IPS-18a (cell line): ENCODE results near the gene ARL4A.
A peak's percentile ranks its signal among the peaks of the same experiment; 100 is the strongest.

Source experiments
- H3K27ac ChIP-seq: one replicate; pipeline ENCODE4 v1.5.1; 2013; ENCODE audit warnings: low read length
- H3K27me3 ChIP-seq: one replicate; pipeline ENCODE4 v1.6.1; 2013; ENCODE audit warnings: mild to moderate bottlenecking, low read length; ENCODE audit not compliant: control insufficient read depth, insufficient read depth
- H3K36me3 ChIP-seq: one replicate; pipeline ENCODE4 v1.6.1; 2013; ENCODE audit warnings: low read depth, low read length; ENCODE audit not compliant: control insufficient read depth
- H3K4me1 ChIP-seq: one replicate; pipeline ENCODE4 v1.6.1; 2013; ENCODE audit warnings: low read depth, low read length; ENCODE audit not compliant: control insufficient read depth
- H3K4me3 ChIP-seq: one replicate; pipeline ENCODE4 v1.5.1; 2013; ENCODE audit warnings: low read length
- H3K9ac ChIP-seq: one replicate; pipeline ENCODE4 v1.6.1; 2013; ENCODE audit warnings: mild to moderate bottlenecking, low read length, moderate library complexity
- H3K9me3 ChIP-seq: one replicate; pipeline ENCODE4 v1.6.1; 2013; ENCODE audit warnings: low read depth, low read length; ENCODE audit not compliant: control insufficient read depth

Gene ARL4A

DNA sequence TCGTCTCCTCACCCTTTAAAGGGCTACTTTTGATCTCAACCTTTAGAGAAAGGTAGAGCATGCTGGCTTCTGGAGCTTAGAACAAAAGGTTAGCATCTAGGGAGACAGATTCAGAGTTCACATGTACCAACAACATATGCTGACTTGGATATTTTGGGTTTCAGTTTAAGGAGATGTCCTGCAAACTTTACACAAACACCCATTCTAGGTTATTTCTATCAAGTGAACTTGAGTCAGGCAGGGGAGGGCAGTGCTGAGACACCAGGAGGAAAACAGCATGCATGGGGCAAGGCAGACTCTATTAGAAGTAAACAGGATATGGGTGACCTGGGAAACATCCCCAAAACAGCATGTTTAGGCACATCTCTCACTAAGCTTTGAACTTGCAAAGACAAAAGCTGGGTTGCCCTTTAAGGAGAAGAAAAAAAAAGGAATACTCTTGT lies 43.8 kb downstream of the ARL4A start:
- H3K36me3 ChIP-seq, result no peaks in the 10 kb centered on the region
- no peaks in the 10 kb centered on the region for H3K9me3 ChIP-seq
- peak overlapping the region; percentile 21 for H3K27ac ChIP-seq
- peaks cover 41% of the 10 kb centered on the region for H3K4me1 ChIP-seq
- no peaks in the 10 kb centered on the region for H3K27me3 ChIP-seq
- H3K9ac ChIP-seq, result no peak overlapping the region
- no peak overlapping the region for H3K4me3 ChIP-seq

- H3K9me3 ChIP-seq, result no peaks in the 10 kb centered on the region
- no peak overlapping the region for H3K27ac ChIP-seq
- no peaks in the 10 kb centered on the region for H3K27me3 ChIP-seq
- no peak overlapping the region for H3K4me3 ChIP-seq
- no peak overlapping the region for H3K9ac ChIP-seq
- no peaks in the 10 kb centered on the region for H3K36me3 ChIP-seq
- peaks cover 41% of the 10 kb centered on the region for H3K4me1 ChIP-seq
Measured at GRCh38 chr7:12731775-12732174, 44.3 kb downstream of the ARL4A start.

DNA sequence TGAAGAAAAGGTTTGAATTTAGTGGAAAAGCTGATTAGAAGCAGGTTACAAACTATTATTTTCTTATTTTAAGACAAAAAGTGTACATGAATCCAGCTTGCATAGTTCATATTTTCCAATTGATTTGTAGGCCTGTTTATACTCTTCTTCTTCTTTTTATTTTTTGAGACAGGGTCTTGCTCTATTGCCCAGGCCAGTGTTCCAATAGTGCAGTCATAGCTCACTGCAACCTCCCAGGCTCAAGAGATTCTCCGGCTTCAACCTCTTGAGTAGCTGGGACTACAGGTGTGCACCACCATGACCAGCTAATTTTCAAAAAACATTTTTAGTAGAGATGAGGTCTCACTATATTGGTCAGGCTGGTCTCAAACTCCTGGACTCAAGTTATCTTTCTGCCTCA lies 45.0 kb downstream of the ARL4A start:
- H3K4me1 ChIP-seq, result peaks cover 39% of the 10 kb centered on the region
- no peaks in the 10 kb centered on the region for H3K36me3 ChIP-seq
- H3K9me3 ChIP-seq, result no peaks in the 10 kb centered on the region
- H3K4me3 ChIP-seq, result no peak overlapping the region
- no peaks in the 10 kb centered on the region for H3K27me3 ChIP-seq
- no peak overlapping the region for H3K27ac ChIP-seq
- no peak overlapping the region for H3K9ac ChIP-seq

DNA sequence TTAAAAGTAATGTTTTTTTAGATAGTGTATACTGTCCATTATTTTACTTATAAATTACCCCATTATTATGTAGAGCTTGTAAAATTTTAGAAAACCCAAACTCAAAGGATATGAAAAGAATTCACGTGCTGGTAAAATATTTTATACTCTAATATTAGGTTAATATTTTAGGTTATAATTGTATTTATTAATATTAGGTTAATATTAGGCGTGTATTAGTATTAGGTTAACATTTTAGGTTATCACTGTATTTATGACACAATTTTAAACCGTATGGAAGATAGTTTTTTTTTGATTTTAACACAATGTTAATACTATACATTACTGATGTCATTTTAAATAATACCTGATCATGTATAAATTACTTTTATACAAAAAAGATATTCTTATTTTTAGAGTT lies 48.5 kb downstream of the ARL4A start:
- Histone ChIP-seq H3K9me3 (no peaks in the 10 kb centered on the region), H3K9ac (no peak overlapping the region), H3K27me3 (no peaks in the 10 kb centered on the region), H3K36me3 (no peaks in the 10 kb centered on the region), H3K4me3 (no peak overlapping the region), H3K27ac (no peak overlapping the region), H3K4me1 (peaks cover 9% of the 10 kb centered on the region)

DNA sequence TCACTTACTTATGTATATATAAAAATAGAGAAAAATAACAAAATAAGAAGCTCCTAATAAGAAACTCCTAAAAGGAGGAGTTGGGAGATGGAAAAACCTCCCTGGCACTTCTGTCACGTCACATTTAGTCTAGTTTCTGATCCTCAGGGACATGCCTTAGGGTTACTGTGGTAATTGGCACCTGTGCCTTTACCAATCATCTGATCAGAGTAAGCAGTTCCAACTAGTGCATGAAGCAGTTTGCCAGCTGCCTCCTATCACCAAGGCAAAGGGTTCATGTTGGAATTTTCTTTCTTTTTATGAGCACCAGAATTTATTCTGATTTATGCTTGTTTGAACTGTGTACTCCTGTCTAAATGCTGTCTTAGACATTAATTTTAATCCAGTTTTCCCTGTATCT lies 49.9 kb downstream of the ARL4A start:
- Histone ChIP-seq H3K4me1 (no peaks in the 10 kb centered on the region), H3K36me3 (no peaks in the 10 kb centered on the region), H3K4me3 (no peak overlapping the region), H3K27ac (no peak overlapping the region), H3K27me3 (no peaks in the 10 kb centered on the region), H3K9me3 (no peaks in the 10 kb centered on the region), H3K9ac (no peak overlapping the region)

- Histone ChIP-seq H3K4me1 (no peaks in the 10 kb centered on the region), H3K4me3 (no peak overlapping the region), H3K9me3 (no peaks in the 10 kb centered on the region), H3K27ac (no peak overlapping the region), H3K9ac (no peak overlapping the region), H3K27me3 (no peaks in the 10 kb centered on the region), H3K36me3 (no peaks in the 10 kb centered on the region)
Measured at GRCh38 chr7:12737836-12738235, 50.4 kb downstream of the ARL4A start.

GRCh38 chr7:12738665-12739064 lies 51.2 kb downstream of the ARL4A start:
- Histone ChIP-seq H3K27ac (no peak overlapping the region), H3K4me3 (no peak overlapping the region), H3K36me3 (no peaks in the 10 kb centered on the region), H3K27me3 (no peaks in the 10 kb centered on the region), H3K4me1 (no peaks in the 10 kb centered on the region), H3K9ac (no peak overlapping the region), H3K9me3 (no peaks in the 10 kb centered on the region)
